Vagina (tissue), 2 donors: Measurements from ENCODE around the gene C1orf174.

ENCODE experiments used
- CTCF ChIP-seq, 3 experiments: fragments of 450-650 bp in 2 of 3; fragments of 200-600 bp in 1 of 3; sonication (generic) in 1 of 3; IDR thresholded peaks; one replicate each; pipeline ENCODE4 v1.5.1; 2017 to 2019; ENCODE audit warnings: antibody characterized with exemption in 3 of 3, mild to moderate bottlenecking in 2 of 3, moderate library complexity in 2 of 3
- POLR2A ChIP-seq, 2 donors: fragments of 450-650 bp; IDR thresholded peaks; one replicate each; pipeline ENCODE4 v1.6.1; 2017; ENCODE audit warnings: antibody characterized with exemption in 2 of 2, mild to moderate bottlenecking in 2 of 2, moderate library complexity in 2 of 2

- no peak for TF ChIP-seq CTCF (IDR thresholded peaks at IDR 0.05)
- no peak for TF ChIP-seq POLR2A (IDR thresholded peaks at IDR 0.05)
These were observed 7.3 kb downstream of the C1orf174 start for GRCh38 chr1:3892748-3893147.
